ENCODE results near the gene TRIM41.

DNA sequence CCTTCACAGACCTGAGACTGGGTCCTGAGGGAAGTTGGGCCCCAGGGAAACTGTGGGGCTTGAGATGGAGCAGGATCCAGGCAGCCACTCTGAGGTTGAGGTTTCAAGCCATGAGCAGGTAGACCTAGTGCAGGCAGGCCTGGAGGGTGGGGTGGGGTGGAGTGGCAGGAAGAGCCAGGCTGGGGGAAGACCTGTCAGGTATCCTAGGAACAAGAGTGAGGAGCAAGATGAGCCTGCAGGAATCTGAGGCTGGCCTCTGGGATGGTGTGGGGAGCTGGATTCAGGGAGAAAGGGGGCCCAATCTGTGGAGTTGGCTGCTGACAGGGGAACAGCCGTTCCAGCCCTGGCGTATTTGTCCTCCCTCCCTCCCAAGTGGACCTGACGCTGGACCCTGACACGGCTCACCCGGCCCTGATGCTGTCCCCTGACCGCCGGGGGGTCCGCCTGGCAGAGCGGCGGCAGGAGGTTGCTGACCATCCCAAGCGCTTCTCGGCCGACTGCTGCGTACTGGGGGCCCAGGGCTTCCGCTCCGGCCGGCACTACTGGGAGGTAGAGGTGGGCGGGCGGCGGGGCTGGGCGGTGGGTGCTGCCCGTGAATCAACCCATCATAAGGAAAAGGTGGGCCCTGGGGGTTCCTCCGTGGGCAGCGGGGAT lies 10.8 kb downstream of the TRIM41 start:
- no peak for TF ChIP-seq POLR2AphosphoS5 (IDR thresholded peaks at IDR 0.05)
- TF ChIP-seq, protein P1, sequence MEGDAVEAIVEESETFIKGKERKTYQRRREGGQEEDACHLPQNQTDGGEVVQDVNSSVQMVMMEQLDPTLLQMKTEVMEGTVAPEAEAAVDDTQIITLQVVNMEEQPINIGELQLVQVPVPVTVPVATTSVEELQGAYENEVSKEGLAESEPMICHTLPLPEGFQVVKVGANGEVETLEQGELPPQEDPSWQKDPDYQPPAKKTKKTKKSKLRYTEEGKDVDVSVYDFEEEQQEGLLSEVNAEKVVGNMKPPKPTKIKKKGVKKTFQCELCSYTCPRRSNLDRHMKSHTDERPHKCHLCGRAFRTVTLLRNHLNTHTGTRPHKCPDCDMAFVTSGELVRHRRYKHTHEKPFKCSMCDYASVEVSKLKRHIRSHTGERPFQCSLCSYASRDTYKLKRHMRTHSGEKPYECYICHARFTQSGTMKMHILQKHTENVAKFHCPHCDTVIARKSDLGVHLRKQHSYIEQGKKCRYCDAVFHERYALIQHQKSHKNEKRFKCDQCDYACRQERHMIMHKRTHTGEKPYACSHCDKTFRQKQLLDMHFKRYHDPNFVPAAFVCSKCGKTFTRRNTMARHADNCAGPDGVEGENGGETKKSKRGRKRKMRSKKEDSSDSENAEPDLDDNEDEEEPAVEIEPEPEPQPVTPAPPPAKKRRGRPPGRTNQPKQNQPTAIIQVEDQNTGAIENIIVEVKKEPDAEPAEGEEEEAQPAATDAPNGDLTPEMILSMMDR (IDR thresholded peaks at IDR 0.05): no peak

All from transverse colon (tissue), 4 donors.